SU-DHL-6 (cell line): Measurements from ENCODE around the gene UQCRC2.

ENCODE experiments used
- H2AFZ ChIP-seq: fragments of 200-600 bp; sonication (generic); 2 replicates; pipeline ENCODE4 v1.6.1; 2014; ENCODE audit warnings: low read depth, mild to moderate bottlenecking, moderate library complexity, mixed read lengths, antibody characterized with exemption, low read length; ENCODE audit not compliant: severe bottlenecking
- H3F3A ChIP-seq: fragments of 200-600 bp; shearing (Covaris generic); 2 replicates; pipeline ENCODE4 v1.6.0; 2016; ENCODE audit warnings: antibody characterized with exemption, mild to moderate bottlenecking; ENCODE audit not compliant: insufficient read depth
- H3K27ac ChIP-seq: fragments of 200-600 bp; sonication (generic); 2 replicates; pipeline ENCODE4 v1.5.1; 2016; ENCODE audit warnings: low read depth, mild to moderate bottlenecking, low read length, moderate library complexity, mixed read lengths
- H3K27me3 ChIP-seq: fragments of 200-600 bp; sonication (generic), shearing (Covaris generic); 2 replicates; pipeline ENCODE4 v1.6.0; 2014; ENCODE audit warnings: mild to moderate bottlenecking, low read length
- H3K36me3 ChIP-seq: fragments of 200-600 bp; sonication (generic); 2 replicates; pipeline ENCODE4 v1.6.1; 2014; ENCODE audit warnings: mild to moderate bottlenecking, low read length, mixed read lengths
- H3K4me2 ChIP-seq: fragments of 300-600, 200-600 bp; shearing (Covaris generic), sonication (generic); 2 replicates; pipeline ENCODE4 v1.6.0; 2014; ENCODE audit warnings: low read length, low read depth, mild to moderate bottlenecking; ENCODE audit not compliant: poor library complexity, severe bottlenecking
- H3K4me3 ChIP-seq: fragments of 200-600 bp; sonication (generic); 2 replicates; pipeline ENCODE4 v1.5.1; 2014; ENCODE audit warnings: antibody characterized with exemption, low read length, mild to moderate bottlenecking, mixed read lengths; ENCODE audit not compliant: insufficient read depth, poor library complexity, severe bottlenecking
- H3K79me2 ChIP-seq: fragments of 200-600 bp; sonication (generic); 2 replicates; pipeline ENCODE4 v1.6.1; 2014; ENCODE audit warnings: mild to moderate bottlenecking, low read length, moderate library complexity; ENCODE audit not compliant: insufficient read depth
- H3K9ac ChIP-seq: fragments of 200-600 bp; sonication (generic); 2 replicates; pipeline ENCODE4 v1.7.0; 2014; ENCODE audit warnings: mild to moderate bottlenecking, low read length
- H3K9me2 ChIP-seq: fragments of 200-600 bp; sonication (generic); replicated peaks from 2 replicates; pipeline ENCODE4 v1.6.1; 2014; ENCODE audit warnings: low read length; ENCODE audit not compliant: insufficient read depth
- H3K9me3 ChIP-seq: fragments of 200-600 bp; sonication (generic); 2 replicates; pipeline ENCODE4 v1.6.1; 2014; ENCODE audit warnings: low read length, mixed read lengths; ENCODE audit not compliant: insufficient read depth
- H4K20me1 ChIP-seq: fragments of 200-600 bp; sonication (generic); 2 replicates; pipeline ENCODE4 v1.6.1; 2014; ENCODE audit warnings: low read depth, mild to moderate bottlenecking, antibody characterized with exemption, low read length, moderate library complexity, mixed read lengths
- CTCF ChIP-seq: fragments of 200-600 bp; sonication (generic); IDR thresholded peaks from one replicate; pipeline ENCODE4 v1.5.1; 2017; ENCODE audit warnings: antibody characterized with exemption, mild to moderate bottlenecking, low read length, moderate library complexity; ENCODE audit not compliant: insufficient read depth, poor library complexity, severe bottlenecking
- EZH2phosphoT487 ChIP-seq: fragments of 200-600 bp; sonication (generic), shearing (Covaris generic); conservative IDR thresholded peaks from 2 replicates; pipeline ENCODE4 v1.6.1; 2018; ENCODE audit warnings: mild to moderate bottlenecking, antibody characterized with exemption, low read length, moderate library complexity, mixed read lengths

Gene UQCRC2

GRCh38 chr16:22006636-22007035, 53.5 kb downstream of the UQCRC2 start:
- Histone ChIP-seq H3K9ac (no peak overlapping the region; the same call in 1 of the 2 replicates), H3K27me3 (no peaks in the 10 kb centered on the region), H3K4me2 (peak overlapping the region; percentile 80), H2AFZ (peak overlapping the region; percentile 99), H3F3A (0 out of 2 replicates have a peak, but pooled peaks cover 4% of the 10 kb centered on the region), H3K9me3 (no peaks in the 10 kb centered on the region), H3K27ac (no peak overlapping the region), H3K79me2 (peaks cover 11% of the 10 kb centered on the region), H3K4me3 (no peak overlapping the region), H3K36me3 (no peaks in the 10 kb centered on the region), H3K9me2 (no peaks in the 10 kb centered on the region), H4K20me1 (no peaks in the 10 kb centered on the region; the same call in 1 of the 2 replicates)
- no peak for TF ChIP-seq EZH2phosphoT487
- TF ChIP-seq CTCF, result no peak

- H3K36me3 ChIP-seq, result no peaks in the 10 kb centered on the region
- peak overlapping the region; percentile 99 for H2AFZ ChIP-seq
- H3F3A ChIP-seq, result 0 out of 2 replicates have a peak, but pooled peaks cover 4% of the 10 kb centered on the region
- no peaks in the 10 kb centered on the region for H3K27me3 ChIP-seq
- no peak for TF ChIP-seq EZH2phosphoT487
- no peak for TF ChIP-seq CTCF
- peak overlapping the region; percentile 81 for H3K4me3 ChIP-seq
- peak overlapping the region; percentile 92 for H3K9ac ChIP-seq
- H4K20me1 ChIP-seq, result no peaks in the 10 kb centered on the region; the same call in 1 of the 2 replicates
- H3K9me2 ChIP-seq, result no peaks in the 10 kb centered on the region
- peak overlapping the region; percentile 80 for H3K4me2 ChIP-seq
- no peaks in the 10 kb centered on the region for H3K9me3 ChIP-seq
- H3K79me2 ChIP-seq, result peaks cover 11% of the 10 kb centered on the region
- no peak overlapping the region for H3K27ac ChIP-seq
These were observed 54.0 kb downstream of the UQCRC2 start for GRCh38 chr16:22007159-22007508.

GRCh38 chr16:22007509-22008214, 54.5 kb downstream of the UQCRC2 start, which contains the start of gene MOSMO:
Gene MOSMO, plus strand, starts transcription at chr16:22008111. Its CDS starts 191 bp downstream, at chr16:22008302.
- no peaks in the 10 kb centered on the region; the same call in 1 of the 2 replicates for H4K20me1 ChIP-seq
- peak within 1 kb of the TSS; percentile 100 for H3K4me3 ChIP-seq
- H3K79me2 ChIP-seq, result peaks cover 11% of the 10 kb centered on the region
- no peak for TF ChIP-seq CTCF
- no peak for TF ChIP-seq EZH2phosphoT487
- H3K9me2 ChIP-seq, result no peaks in the 10 kb centered on the region
- H3K9me3 ChIP-seq, result no peaks in the 10 kb centered on the region
- H2AFZ ChIP-seq, result peak within 1 kb of the TSS; percentile 99
- H3F3A ChIP-seq, result 0 out of 2 replicates have a peak, but pooled peaks cover 4% of the 10 kb centered on the region
- no peaks in the 10 kb centered on the region for H3K27me3 ChIP-seq
- no peaks in the 10 kb centered on the region for H3K36me3 ChIP-seq
- H3K27ac ChIP-seq, result no peak within 1 kb of the TSS
- H3K4me2 ChIP-seq, result peak within 1 kb of the TSS; percentile 88
- peak within 1 kb of the TSS; percentile 92 for H3K9ac ChIP-seq
